ENCODE results near the gene ACAP3.

GRCh38 chr1:1281533-1282321 is 26.0 kb downstream of the ACAP3 start:
- TF ChIP-seq CTCF (IDR thresholded peaks at IDR 0.05; ENCODE audit: low read depth, low read length) (no peak), EZH2phosphoT487 (IDR thresholded peaks at IDR 0.05; ENCODE audit: low read depth) (no peak)

Data from OCI-LY3 (cell line).